LHCN-M2 (cell line): ENCODE measurements around the gene CCDC80. TPM values are rescaled to one million over a fixed set of nuclear protein-coding genes. Genes with fewer than 3 reads are reported as not detected.

Experiments used
- DNase-seq: peaks from one replicate; pipeline ENCODE4 v3.0.0-alpha.2; 2012; ENCODE audit warnings: low read depth
- total RNA-seq: library from RNA; depleted of rRNA; stranded (reverse); fragments of >200 nt; gene quantifications from 2 replicates; pipeline ENCODE4 v1.2.3, GENCODE V29; 2014

CCDC80 gene
- total RNA-seq, 1 experiment from 2014 or later: 96.0 TPM

DNA sequence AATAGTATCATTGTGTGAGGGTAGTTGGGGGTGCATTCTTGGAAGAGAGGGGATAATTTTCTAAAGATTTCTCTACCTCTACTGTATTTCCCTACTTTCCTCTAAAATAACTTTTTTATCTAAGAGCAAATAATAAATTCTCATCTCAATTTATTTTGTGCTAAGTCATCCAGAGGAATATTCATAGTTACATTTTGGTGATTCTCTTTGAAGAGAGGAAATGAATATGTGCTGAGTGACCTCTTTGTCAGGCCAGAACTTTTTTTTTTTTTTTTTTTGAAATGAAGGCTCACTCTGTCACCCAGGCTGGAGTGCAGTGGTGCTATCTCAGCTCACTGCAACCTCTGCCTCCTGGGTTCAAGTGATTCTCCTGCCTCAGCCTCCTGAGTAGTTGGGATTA is 15.1 kb upstream of the CCDC80 start:
- no peak for DNase-seq

DNA sequence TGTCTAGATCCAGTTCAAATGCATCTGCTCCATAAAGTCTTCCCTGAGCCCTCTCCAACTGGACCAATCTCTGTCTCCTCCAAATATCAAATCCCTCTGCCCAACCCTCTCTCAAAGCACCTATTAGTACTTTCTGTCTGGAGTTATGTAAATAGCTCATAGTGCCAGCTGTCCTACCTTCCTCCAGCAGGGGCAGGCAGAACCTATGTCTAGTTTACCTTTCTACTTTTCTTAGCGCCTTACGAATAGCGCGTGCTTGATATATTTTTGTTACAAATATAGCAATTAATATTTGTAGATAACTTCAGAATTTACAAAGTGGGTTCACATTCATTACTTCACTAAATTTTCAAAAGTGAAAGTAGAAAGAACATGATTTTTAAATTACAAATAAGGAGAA is 14.0 kb upstream of the CCDC80 start:
- no peak for DNase-seq

DNA sequence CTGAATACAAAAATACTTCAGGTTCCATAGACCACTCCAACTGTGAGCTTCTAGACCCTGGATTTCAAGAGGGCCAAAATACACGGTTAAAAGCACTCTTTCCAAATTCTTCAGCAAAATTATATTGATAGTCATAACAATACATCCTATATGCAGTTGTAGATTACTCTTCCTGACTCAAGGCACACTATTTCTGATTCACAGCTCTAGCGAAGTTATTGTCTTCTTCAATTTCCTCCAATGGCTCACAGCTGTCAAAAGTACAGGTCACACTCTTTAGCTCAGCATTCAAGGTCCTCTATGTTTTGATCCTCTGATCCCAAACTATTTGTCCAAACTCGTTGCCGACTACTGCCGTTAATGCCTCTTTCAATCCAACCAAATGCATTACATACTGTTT is 13.5 kb upstream of the CCDC80 start:
- peak; percentile 55 for DNase-seq

DNA sequence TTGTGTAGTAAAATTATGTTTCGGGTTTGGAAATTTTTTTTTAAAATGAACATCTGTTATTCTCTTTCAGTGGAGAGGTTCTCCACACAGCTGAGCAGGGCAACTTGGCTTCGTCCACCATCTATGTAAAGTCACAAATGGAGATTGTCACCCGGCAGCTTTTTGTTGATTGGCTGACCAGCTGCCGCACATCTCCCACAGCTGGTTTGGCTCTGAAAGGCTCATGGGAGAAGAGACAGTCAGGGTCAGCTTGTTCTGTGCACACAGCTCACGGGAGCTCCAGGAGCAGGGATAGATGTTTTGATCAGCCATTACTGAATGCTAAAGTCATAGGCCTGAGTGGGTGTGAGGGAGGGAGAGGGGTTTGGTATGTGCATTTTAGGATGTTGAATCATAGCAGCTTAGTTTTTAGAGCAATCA is 12.9 kb upstream of the CCDC80 start:
- DNase-seq: peak; percentile 92

DNA sequence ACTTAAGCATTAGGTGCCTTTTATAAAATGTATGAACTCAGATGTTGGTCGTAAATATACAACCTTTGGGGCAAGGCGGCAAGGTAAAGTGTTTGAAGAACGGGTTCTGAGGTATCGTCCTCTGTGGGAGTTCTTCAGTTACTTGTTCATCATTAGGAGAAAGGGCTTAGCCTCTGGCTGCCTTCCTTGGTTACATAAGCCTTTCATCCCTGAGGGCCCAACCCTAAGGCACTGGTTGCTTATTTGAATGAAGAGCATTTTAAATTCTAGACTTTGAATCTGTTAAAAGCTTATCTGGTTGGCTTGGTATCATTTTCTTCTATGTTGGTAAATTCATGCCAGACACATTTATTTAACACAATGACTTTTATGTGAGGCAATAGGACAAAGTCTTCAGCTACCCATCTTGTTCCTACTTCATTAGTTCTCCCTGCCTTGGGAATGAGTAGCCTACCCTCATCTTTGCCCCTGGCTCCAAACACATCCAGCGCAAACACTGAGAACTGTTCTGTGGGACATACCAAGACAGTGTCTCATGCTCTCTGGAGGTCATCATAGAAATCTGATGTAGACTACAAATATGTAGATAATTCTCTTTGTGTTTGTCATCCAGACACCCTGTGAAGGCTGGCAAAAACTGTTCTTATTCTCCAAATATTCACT is 12.4 kb upstream of the CCDC80 start:
- peak; percentile 97 for DNase-seq

DNA sequence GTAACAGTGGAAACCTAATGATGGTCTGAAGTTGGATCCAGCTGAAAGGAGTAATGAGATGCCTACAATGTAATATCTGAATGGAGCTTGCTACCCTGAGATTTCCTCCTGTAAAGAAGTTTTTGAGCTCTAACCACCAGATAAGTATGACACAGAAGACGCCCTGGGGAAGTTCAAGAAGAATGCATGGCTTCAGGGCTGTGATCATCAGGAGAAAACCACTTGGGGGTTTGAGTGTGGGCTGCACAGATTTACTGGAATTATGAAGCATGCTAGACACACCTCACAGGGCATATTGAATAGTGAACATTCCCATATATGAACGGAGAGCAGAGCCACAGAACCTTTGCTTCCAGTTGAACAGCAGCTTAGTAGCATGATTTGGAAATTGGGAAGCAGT is 10.6 kb upstream of the CCDC80 start:
- peak; percentile 51 for DNase-seq

DNA sequence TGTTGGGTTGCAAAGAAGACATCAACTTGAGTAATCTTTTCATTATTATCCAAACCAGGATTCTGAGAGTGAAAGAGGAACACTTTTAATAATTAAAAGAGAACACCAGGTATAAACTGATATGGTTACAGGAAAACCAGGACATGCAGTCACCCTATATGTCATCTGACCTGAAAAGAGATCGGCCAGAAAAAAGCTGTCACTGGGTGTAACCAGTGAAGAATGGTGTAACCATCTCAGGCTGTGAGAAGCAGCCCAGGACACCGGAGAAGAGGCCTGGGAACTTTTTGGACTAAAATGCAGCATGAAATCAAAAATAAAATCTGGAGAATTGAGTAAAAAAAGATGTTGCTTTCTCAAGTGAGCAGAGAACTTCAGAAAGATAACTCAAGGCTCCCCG is 10.1 kb upstream of the CCDC80 start:
- no peak for DNase-seq

DNA sequence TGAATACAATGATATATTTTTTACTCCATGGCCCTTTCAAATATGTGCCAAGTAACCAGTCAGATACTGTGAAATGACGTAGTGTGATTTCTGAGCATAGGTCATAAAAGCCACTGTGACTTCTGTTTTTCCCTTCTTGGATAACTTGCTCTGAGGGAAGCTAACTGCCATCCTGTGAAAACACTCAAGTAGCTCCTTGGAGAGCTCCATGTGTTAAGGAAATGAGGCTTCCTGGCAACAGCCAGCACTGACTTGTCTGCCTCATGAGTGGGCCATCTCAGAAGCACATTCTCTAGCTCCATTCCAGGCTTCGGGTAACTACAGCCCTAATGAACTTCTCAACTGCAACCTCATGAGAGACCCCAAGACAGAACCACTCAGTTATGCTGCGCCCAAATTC is 9.5 kb upstream of the CCDC80 start:
- DNase-seq: peak; percentile 55

DNA sequence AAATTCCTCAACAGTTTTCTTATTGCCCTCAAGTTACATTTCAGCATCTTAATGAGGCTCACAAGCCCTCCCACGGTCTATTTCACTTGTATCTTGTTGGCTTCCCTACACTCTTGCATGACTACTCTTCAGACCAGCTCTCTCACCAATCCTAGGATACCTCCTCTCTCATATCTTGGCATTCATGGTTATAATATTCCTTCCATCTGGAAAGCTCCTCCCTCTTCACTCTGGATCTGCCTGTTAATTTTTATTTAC is 8.5 kb upstream of the CCDC80 start:
- peak; percentile 72 for DNase-seq

DNA sequence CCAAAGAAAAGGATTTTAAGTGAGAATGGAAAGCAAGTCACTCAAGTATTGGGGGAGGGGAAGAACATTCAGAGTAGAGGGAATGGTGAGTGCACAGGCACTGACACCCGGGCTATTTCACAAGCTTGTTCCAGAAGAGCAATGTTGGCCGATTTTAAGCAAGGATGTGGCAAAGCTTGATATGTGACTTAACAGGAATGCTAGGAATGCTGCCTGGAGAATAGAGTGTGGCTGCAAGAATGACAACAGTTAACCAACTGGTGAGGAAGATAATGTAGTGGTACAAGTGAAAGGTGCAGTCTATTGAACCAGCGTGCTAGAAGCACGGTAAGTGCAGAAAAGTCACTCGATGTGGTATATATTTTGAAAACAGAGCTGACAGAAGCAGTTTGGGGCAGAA is 6.2 kb upstream of the CCDC80 start:
- DNase-seq: peak; percentile 96

DNA sequence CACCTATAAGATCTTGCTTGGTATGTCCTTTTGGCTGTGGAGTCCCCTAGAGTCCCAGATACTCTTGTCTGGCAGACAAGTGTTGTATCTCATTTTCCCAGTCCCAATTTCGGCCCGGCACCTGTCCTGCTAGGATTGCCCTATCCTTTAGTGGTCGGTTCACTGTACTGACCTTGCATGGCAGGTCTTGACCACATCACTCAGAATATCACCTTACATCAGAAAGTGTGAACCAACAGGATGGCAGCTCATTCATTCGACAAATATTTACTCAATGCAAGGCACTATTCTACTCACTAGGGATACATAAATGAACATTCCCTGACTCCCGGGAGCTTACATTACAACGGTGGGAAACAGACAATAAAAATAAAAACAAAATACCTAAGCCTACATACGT is 5.7 kb upstream of the CCDC80 start:
- peak; percentile 74 for DNase-seq

DNA sequence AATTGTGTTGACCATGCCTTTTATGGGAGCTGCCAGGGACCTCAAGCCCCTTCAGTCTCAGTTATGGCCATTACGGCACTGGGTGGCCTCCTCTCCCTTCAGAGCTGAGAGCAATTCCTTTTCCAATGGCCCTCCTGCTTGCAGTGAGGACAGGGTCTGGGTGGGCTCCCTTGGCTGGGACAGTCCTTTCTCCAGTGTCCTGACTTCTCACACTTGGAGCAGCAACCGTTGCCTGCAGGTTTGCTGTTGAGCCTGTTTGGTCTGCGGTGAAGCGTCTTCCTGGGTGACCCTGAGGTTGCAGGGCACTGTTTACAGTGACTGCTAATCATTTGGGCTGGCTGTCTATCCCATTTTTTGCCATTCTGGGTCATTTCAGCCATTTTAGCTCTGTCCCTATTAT is 3.5 kb upstream of the CCDC80 start:
- DNase-seq: no peak

DNA sequence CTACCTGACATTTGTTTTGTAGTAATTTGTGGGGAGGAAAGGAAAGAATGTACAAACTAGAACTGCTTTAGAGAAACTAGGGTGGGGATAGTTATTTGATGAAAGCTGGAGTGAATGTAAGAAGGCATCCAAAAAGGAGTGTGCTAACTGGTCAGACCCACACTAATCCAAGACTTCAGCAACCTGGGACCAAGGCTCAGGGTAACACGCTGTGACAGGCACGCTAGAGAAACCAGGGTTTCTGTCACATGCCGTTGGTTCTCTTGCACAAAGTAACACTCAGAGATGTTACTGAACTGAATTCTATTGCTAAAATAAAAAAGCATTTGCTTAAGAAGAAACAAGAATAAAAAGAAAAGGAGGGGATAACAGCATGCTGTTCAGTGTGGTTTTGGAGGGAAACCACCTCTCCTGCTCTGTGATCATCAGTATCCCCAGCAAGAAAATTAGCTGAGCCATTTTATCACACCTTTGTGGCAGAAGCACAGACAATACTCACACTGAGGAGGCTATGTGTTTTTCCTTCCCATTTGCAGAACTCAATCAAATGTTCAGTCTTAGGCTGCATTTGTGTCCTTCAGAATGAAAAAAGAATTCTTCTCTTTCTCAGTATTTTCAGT is 2.8 kb upstream of the CCDC80 start:
- no peak for DNase-seq

DNA sequence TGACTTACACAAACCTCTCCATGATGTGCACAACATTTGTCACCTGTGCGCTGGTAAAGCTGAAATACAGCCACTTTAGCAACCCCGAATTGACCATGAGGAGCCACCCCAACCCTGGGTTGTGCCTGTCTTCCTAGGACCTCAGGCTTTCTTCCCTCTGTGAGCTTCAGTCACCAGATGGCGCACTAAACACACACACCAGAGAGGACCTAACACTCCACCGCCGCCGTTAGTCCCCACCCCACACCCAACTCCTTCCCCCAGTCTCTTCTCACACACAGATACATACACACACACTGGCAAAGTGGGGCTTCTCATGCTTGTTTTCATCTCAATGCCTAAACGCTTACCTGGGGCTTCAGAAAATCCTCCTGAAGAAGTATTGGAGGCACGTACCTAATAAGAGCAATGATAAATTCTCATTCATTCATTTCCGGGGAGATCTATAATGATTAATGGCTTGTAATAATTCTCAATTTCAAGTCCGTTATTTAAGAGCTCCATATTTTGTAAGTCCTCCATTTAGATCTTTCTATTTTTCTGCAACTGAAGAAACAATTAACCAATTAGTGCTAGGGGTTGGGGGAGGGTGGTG is 2.1 kb upstream of the CCDC80 start:
- peak; percentile 93 for DNase-seq

DNA sequence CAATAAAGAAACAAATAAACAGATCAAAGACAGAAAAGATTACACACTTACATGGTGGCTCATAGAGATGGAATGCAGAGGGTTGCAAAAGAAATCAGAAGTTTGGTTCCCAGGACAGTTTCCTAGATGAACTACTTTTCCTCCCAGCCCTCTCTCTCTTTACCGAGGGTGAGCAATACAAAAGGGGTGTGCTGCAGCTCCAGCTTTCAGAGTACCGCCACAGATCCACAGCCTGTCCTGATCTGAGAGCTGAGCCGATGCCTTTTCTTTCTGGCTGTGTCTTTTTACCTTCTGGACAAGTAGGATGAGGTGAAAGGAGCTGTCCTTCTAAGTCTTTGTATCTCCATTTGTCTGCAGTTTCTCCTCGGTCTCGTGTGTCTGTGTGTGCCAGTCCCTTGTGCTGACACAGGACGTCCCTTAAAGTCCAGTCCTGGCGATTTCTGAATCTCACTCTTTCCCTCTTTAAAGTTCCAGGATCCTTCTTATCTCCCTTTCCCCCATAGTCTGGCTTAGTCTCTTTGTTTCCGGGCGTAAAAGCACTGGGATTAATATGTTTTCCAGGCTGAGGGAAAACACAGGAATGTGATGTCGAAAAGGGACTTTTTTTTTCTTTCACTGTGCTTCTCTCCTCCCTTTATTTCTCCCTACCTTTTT is 540 bp downstream of the CCDC80 start:
- peak; percentile 87 for DNase-seq

DNA sequence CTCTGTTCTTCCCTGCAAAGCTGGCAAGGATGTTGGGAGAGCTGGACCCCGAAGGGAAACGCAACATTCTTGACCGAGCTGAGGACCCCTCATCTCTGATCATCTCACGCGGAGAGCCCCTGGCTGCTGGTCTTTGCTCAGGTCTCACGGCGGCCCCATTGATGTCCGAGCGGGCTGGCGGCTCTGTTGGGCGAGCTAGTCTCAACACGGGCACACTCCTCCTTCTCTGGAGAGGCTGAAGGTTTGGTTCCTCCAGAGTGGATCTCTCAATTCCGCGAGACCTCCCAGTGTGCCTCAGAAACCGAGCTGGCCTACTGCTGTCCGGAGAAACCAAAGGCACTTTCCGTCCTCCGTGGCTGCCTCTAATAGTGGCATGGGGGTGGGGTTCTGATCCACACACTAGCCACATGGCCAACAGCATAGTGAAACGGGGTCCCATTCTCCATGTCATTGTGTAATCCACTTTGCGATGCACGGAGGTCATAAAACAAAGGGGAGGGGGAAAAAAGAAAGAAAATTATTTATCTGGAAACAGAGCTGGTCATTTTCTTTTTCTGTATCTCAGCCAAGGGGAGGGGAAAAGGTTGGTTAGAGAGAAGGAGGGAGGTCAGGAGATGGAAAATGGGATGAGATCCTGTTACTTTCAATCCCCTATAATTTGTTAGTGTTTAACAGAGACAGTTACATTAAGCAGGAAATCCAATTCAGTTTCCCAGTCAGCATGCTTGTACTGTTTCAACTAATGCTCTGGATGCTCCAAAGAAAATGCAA is 1.3 kb downstream of the CCDC80 start:
- no peak for DNase-seq

DNA sequence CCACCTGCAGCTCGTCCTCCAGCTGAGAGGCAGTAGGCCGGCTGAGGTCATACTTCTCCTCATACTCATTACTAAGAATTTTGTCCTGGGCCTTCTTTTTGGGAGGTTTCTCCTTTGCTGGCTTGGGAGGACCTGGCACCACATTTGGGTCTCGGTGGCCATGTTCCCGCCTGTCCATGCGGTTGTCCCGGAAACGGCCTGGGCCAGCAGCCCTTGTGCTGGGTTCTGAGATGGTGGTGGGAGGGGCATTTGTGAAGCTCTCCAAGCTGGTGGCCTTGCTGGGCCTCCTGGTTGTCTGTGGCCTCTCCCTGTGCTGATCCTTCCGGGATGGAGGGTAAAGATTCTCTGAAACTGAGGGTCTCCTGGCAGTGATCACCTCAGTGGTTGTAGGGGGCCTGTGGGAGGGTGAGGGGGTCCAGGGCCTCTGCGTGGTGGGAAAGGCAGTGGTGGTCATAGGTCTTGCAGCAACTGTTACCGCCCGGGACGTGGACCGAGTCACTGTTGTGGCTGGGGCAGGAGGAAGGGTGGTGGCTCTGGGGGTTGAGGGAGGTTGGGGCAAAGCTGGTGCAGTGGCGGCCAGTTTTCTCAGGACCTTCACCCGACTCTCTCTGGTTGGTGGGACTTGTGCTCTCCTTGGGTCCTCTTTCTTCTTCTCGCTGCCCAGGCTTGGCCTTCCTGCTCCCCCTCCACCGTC is 2.5 kb downstream of the CCDC80 start:
- DNase-seq: no peak

DNA sequence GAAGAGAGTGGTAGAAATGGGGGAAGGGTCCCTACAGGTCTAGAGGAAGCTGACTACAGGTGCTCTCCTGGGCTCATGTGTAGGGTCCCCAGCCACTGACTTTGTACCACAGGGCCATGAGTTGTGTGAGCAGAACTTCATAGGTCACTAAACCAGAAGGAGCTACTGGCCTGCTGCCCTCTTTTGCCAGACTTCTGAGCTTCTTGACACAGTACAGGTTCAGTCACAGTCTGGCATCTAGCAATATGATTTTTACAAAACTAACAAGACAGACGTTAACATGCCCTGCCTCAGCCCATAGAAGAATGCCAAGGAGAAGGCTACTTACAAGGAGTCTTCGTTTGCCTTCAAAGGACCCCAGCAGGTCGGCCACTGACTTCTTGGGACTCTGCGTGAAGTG is 3.2 kb downstream of the CCDC80 start:
- DNase-seq: no peak

DNA sequence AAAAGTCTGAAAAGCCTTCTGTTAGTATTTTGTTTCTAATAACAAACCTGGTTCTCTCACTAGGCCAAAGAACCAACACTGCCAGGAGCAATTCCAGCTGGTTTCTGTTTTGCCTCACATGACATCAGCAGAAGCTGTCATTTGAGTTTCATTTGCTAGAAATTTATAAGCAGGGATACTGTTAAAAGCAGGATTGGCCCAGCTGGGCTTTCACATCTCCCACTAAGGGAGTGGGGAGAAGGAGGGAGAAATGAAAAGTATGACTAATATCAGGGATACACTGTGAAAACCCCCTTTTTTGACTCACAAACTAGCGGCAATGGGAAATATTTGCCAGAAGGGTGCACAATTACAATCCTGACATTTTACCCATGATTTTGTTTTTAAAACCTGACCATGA is 5.3 kb downstream of the CCDC80 start:
- DNase-seq: peak; percentile 91

DNA sequence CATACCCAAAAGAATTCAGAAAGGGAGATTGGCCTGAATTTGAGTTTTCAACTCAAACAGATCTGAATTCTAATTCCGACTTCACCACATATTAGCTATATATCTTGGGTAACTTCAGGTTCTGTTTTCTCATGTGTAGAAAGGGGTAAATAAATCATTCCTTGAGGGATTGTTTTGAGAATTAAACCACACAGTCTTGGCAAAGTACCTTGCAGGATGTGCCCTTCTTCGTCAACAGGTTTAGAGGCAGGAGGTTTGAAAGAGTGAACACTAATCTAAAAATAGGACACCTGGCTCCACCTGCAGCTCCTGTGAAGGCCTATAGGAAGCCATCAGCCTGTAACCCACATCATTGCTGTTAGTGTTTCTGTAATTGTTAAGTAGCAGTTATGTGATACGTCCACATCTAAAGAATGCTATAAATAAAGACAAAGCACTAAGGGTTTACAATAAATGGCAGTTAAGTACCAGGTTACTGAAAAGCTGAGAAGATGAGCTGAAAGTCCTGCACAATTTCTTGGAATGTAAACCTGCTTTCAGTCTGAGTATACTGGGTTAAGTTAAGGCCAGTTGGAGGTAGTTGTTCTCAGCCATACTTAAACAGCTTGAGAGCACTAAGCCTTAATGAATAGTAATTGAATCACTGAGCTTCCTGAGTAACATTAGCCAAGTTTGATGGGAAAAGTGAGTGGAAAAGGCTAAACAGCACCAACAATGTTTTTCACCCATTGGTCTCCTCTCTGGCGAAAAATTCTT is 6.0 kb downstream of the CCDC80 start:
- DNase-seq: no peak

DNA sequence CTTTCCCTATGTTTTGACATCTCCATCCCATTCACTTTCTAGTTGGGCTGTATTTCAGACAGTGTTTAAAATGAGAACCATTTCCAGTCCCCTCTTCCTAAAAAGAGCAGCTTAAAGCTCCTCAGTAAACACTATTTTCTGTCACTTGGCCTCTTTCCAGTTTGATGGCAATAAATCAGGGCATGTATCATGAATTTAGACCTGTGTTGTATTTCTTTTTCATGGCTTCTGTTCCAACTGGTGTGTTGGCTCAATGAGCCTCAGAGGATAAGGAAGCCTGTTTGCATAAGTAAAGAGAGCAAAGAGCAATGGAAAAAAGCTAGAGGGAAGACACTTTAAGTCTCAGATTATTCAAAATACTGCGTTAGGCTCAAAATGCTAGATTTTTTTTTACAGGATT is 7.2 kb downstream of the CCDC80 start:
- DNase-seq: no peak
